K562 (cell line): ENCODE data around the gene CTNNA3. TPM values are rescaled to one million over a fixed set of nuclear protein-coding genes. Genes with fewer than 3 reads are reported as not detected.

ENCODE experiments used
- ATAC-seq: fragments of 200-7000 bp; cut with Tn5 transposase; 3 replicates; pipeline ENCODE4 v1.9.1; 2020; ENCODE audit warnings: moderate library complexity
- BruUV-seq: library from RNA; stranded (reverse); fragments of 400-500 nt; replicated peaks from 2 replicates; lab custom pipeline; 2021; lab: Mats Ljungman, UMichigan
- CTCF ChIA-PET: fragments of 300-600 bp; formaldehyde crosslinking; extraction: SDS; loops from one replicate; lab custom pipeline; 2021; ENCODE audit warnings: low intra/inter-chr PET ratio; lab: Yijun Ruan, JAX
- POLR2A ChIA-PET: fragments of 300-600, 350-650 bp; sonication (Branson Sonifier 250); formaldehyde crosslinking; extraction: SDS; loops from one replicate; lab custom pipeline; 2021; ENCODE audit warnings: antibody characterized with exemption, inconsistent platforms; lab: Yijun Ruan, JAX
- DNase-seq, 4 experiments: peaks; one replicate each; pipeline versions ENCODE4 v3.0.0 to v3.0.0-alpha.2; 2011 to 2018; ENCODE audit warnings: low spot score in 3 of 4, mixed read lengths in 3 of 4; ENCODE audit errors: extremely low read depth in 1 of 4
- FAIRE-seq: peaks from 2 replicates; lab custom pipeline; 2011; peaks lifted over from hg19 to GRCh38; lab: Jason Lieb, UNC
- H2AFZ ChIP-seq: 2 replicates; pipeline ENCODE4 v1.6.0; 2011; ENCODE audit warnings: low read depth, low read length, control low read depth, inconsistent platforms
- H3K27ac ChIP-seq: fragments of 200-600 bp; 3 replicates; pipeline ENCODE4 v1.8.0; 2011; ENCODE audit warnings: low read depth, mild to moderate bottlenecking, control low read depth, inconsistent platforms, low read length, moderate library complexity, mixed read lengths; ENCODE audit errors: extremely low read depth
- H3K27me3 ChIP-seq, 2 experiments: fragments of 300-600 bp in 1 of 2; 2 replicates in 1 of 2; 3 replicates in 1 of 2; pipeline versions ENCODE4 v1.6.0 to v1.8.0; 2011; ENCODE audit warnings: inconsistent platforms in 2 of 2, low read length in 2 of 2, mild to moderate bottlenecking in 1 of 2, mixed read lengths in 1 of 2, moderate library complexity in 1 of 2; ENCODE audit not compliant: control insufficient read depth in 2 of 2, insufficient read depth in 2 of 2
- H3K36me3 ChIP-seq: fragments of 300-600 bp; 3 replicates; pipeline ENCODE4 v1.8.0; 2011; ENCODE audit warnings: mild to moderate bottlenecking, low read length, inconsistent platforms; ENCODE audit not compliant: control insufficient read depth, insufficient read depth
- H3K4me1 ChIP-seq, 2 experiments: fragments of 200-600 bp in 1 of 2; replicated peaks in 1 of 2; 2 replicates in 1 of 2; 3 replicates in 1 of 2; pipeline versions ENCODE4 v1.5.1 to v1.8.0; 2011; ENCODE audit warnings: inconsistent platforms in 2 of 2, low read length in 2 of 2, mild to moderate bottlenecking in 1 of 2, mixed read lengths in 1 of 2, moderate library complexity in 1 of 2; ENCODE audit not compliant: control insufficient read depth in 2 of 2, insufficient read depth in 2 of 2
- H3K4me2 ChIP-seq: 2 replicates; pipeline ENCODE4 v1.6.1; 2011; ENCODE audit warnings: low read length, control low read depth, inconsistent platforms, mixed read lengths; ENCODE audit not compliant: insufficient read depth
- H3K4me3 ChIP-seq: fragments of 200-600 bp; sonication (generic), shearing (Covaris generic); 2 replicates; pipeline ENCODE4 v1.5.1; 2016; ENCODE audit warnings: control low read depth, inconsistent platforms
- H3K79me2 ChIP-seq: fragments of 200-600 bp; 3 replicates; pipeline ENCODE4 v1.8.0; 2011; ENCODE audit warnings: low read length, inconsistent platforms; ENCODE audit not compliant: control insufficient read depth, insufficient read depth
- H3K9ac ChIP-seq, 2 experiments: 2 replicates each; pipeline versions ENCODE4 v1.6.0 to v1.6.1; 2011; ENCODE audit warnings: low read depth in 2 of 2, low read length in 2 of 2, control low read depth in 1 of 2, inconsistent platforms in 1 of 2, mild to moderate bottlenecking in 1 of 2, mixed read lengths in 1 of 2; ENCODE audit not compliant: insufficient read depth in 1 of 2
- H3K9me1 ChIP-seq: one replicate; pipeline ENCODE4 v1.6.0; 2011; ENCODE audit warnings: inconsistent platforms, mild to moderate bottlenecking, low read length, moderate library complexity; ENCODE audit not compliant: control insufficient read depth, insufficient read depth
- H3K9me3 ChIP-seq: replicated peaks from 2 replicates; pipeline ENCODE4 v1.5.1; 2011; ENCODE audit warnings: low read depth, low read length, inconsistent platforms; ENCODE audit not compliant: control insufficient read depth, insufficient read depth
- H4K20me1 ChIP-seq: replicated peaks from 2 replicates; pipeline ENCODE4 v1.6.1; 2011; ENCODE audit warnings: low read length, inconsistent platforms, mixed read lengths; ENCODE audit not compliant: control insufficient read depth, insufficient read depth
- FOXJ2 ChIP-seq: fragments of 200-800 bp; sonication (Bioruptor generic); IDR thresholded peaks from 2 replicates; pipeline ENCODE4 v1.6.1; 2016; ENCODE audit warnings: missing genetic modification characterization, missing compliant biosample characterization
- FUS ChIP-seq: fragments of 200-400 bp; formaldehyde crosslinking; optimal IDR thresholded peaks from 2 replicates; pipeline ENCODE3; 2017; ENCODE audit warnings: low read depth, low read length
- GTF3C2 ChIP-seq: IDR thresholded peaks from 3 replicates; pipeline ENCODE4 v1.6.1; 2011; ENCODE audit warnings: borderline replicate concordance, mild to moderate bottlenecking, moderate library complexity; ENCODE audit not compliant: insufficient read length; ENCODE audit errors: extremely low read depth
- RBM17 ChIP-seq: fragments of 200-400 bp; formaldehyde crosslinking; IDR thresholded peaks from 2 replicates; pipeline ENCODE4 v1.6.1; 2017; ENCODE audit warnings: low read depth, mild to moderate bottlenecking, low read length, borderline replicate concordance
- SFPQ ChIP-seq: fragments of 200-400 bp; formaldehyde crosslinking; IDR thresholded peaks from 2 replicates; pipeline ENCODE4 v1.6.1; 2017; ENCODE audit warnings: mild to moderate bottlenecking, low read depth, low read length, moderate library complexity
- TFE3 ChIP-seq: fragments of 450-650 bp; formaldehyde crosslinking; IDR thresholded peaks from 2 replicates; pipeline ENCODE4 v1.4.0; 2020; ENCODE audit warnings: mild to moderate bottlenecking, mixed read lengths
- ZNF778 ChIP-seq: fragments of 450-650 bp; formaldehyde crosslinking; IDR thresholded peaks from 2 replicates; pipeline ENCODE4 v1.4.0; 2020; ENCODE audit warnings: mild to moderate bottlenecking, moderate library complexity
- WGBS: fragments of 100-300 bp; shearing (Covaris generic); methylation state at CpG from one replicate; pipeline ENCODE4 v1.1.6; 2016; ENCODE audit warnings: low coverage, mixed read lengths; ENCODE audit not compliant: insufficient coverage; ENCODE audit errors: missing lambda C conversion rate; 5-methylcytosine and 5-hydroxymethylcytosine counted together
- in situ Hi-C: fragments of 300-500 bp; cut with MboI; formaldehyde crosslinking; loops from 4 replicates; pipeline ENCODE4 v1.15.0; 2018; ENCODE audit warnings: inconsistent platforms, mixed read lengths
- intact Hi-C: fragments of 100-400 bp; cut with micrococcal nuclease; formaldehyde crosslinking; loops from 2 replicates; pipeline ENCODE4 v1.14.2; 2022
- polyA plus RNA-seq, 8 experiments: library from polyadenylated mRNA; depleted of rRNA in 4 of 8; stranded (reverse) in 5 of 8; unstranded in 3 of 8; fragments of >200 nt; fragmentation: Nextera tagmentation in 2 of 8; fragmentation: Illumina TruSeq in 1 of 8; extraction: Ambion mirVana in 2 of 8; extraction: Trizol in 1 of 8; gene quantifications; 2 replicates each; pipeline versions ENCODE4 v1.2.1 to v1.2.3, GENCODE V29; 2011 to 2014; ENCODE audit warnings: inconsistent platforms in 1 of 8, missing spikeins in 1 of 8
- total RNA-seq, 7 experiments: library from RNA; depleted of rRNA in 6 of 7; stranded (reverse); fragments of >200 nt in 6 of 7; fragmentation: Illumina TruSeq in 2 of 7; extraction: Trizol in 2 of 7; gene quantifications; 2 replicates each; pipeline versions ENCODE4 v1.2.1 to v1.2.3, GENCODE V29; 2011 to 2021; ENCODE audit warnings: low replicate concordance in 1 of 7

The CTNNA3 gene
- total and polyA plus RNA-seq, 9 of the 15 experiments (the other 6 are each of a cell fraction or from before 2014, with no cell fraction given), result 0.04 TPM; not detected in 8

- in situ Hi-C loops, result no loop called here
- no peak for DNase-seq
- Histone ChIP-seq H3K9me3 (no peaks in the 10 kb centered on the region), H3K36me3 (no peaks in the 10 kb centered on the region), H3K4me1 (no peaks in the 10 kb centered on the region), H2AFZ (no peak overlapping the region), H3K4me2 (no peak overlapping the region), H3K27me3 (no peaks in the 10 kb centered on the region), H4K20me1 (no peaks in the 10 kb centered on the region), H3K9me1 (no peaks in the 10 kb centered on the region), H3K79me2 (no peaks in the 10 kb centered on the region), H3K27ac (no peak overlapping the region), H3K9ac (no peak overlapping the region), H3K4me3 (no peak overlapping the region)
- no peak for ATAC-seq
- POLR2A ChIA-PET, result no interaction called here
- FAIRE-seq, result no peak
- intact Hi-C loops, result no loop called here
- WGBS, result 5% methylated on average over 7 of the region's 7 CpGs
- CTCF ChIA-PET, result no interaction called here
- no TSS peak for BruUV-seq
- no peak for TF ChIP-seq FUS
- no peak for TF ChIP-seq GTF3C2
- TF ChIP-seq FOXJ2 (tag), result no peak
- TF ChIP-seq TFE3 (CRISPR knock-in tag), result no peak
- no peak for TF ChIP-seq ZNF778 (CRISPR knock-in tag)
- no peak for TF ChIP-seq SFPQ
- TF ChIP-seq RBM17, result no peak
These were observed 922.5 kb downstream of the CTNNA3 start for GRCh38 chr10:66773472-66773817.
